Neuronal stem cell (in vitro differentiated cells): Measurements from ENCODE around the gene BCAS3.

ENCODE experiments used
- DNase-seq: peaks from one replicate; pipeline ENCODE4 v3.0.0-alpha.2; 2013; ENCODE audit warnings: low spot score
- H2AFZ ChIP-seq: one replicate; pipeline ENCODE4 v1.6.1; 2013; ENCODE audit warnings: mild to moderate bottlenecking, low read length, inconsistent platforms
- H2AK5ac ChIP-seq: 2 replicates; pipeline ENCODE4 v1.6.1; 2013; ENCODE audit warnings: low read depth, mild to moderate bottlenecking, inconsistent platforms, low read length, moderate library complexity, mixed read lengths
- H2BK120ac ChIP-seq: 2 replicates; pipeline ENCODE4 v1.6.1; 2013; ENCODE audit warnings: low read depth, mild to moderate bottlenecking, inconsistent platforms, low read length, moderate library complexity, mixed read lengths
- H2BK12ac ChIP-seq: one replicate; pipeline ENCODE4 v1.6.1; 2013; ENCODE audit warnings: low read length, inconsistent platforms
- H2BK15ac ChIP-seq: 2 replicates; pipeline ENCODE4 v1.6.1; 2013; ENCODE audit warnings: mild to moderate bottlenecking, low read length, inconsistent platforms, mixed read lengths
- H2BK5ac ChIP-seq: one replicate; pipeline ENCODE4 v1.6.1; 2013; ENCODE audit warnings: inconsistent platforms, mild to moderate bottlenecking, low read length, moderate library complexity
- H3K14ac ChIP-seq: one replicate; pipeline ENCODE4 v1.6.1; 2013; ENCODE audit warnings: low read length, inconsistent platforms
- H3K18ac ChIP-seq: 2 replicates; pipeline ENCODE4 v1.6.1; 2013; ENCODE audit warnings: low read length, inconsistent platforms
- H3K23ac ChIP-seq: 2 replicates; pipeline ENCODE4 v1.6.1; 2013; ENCODE audit warnings: low read depth, mild to moderate bottlenecking, mixed read lengths, low read length, inconsistent platforms; ENCODE audit not compliant: poor library complexity
- H3K27ac ChIP-seq: replicated peaks from 3 replicates; pipeline ENCODE4 v1.5.1; 2013; ENCODE audit warnings: low read length, inconsistent platforms
- H3K27me3 ChIP-seq, 3 experiments: 2 replicates each; pipeline ENCODE4 v1.6.1; 2013; ENCODE audit warnings: low read length in 3 of 3, mild to moderate bottlenecking in 2 of 3, inconsistent platforms in 1 of 3, low read depth in 1 of 3, mixed read lengths in 1 of 3, moderate library complexity in 1 of 3; ENCODE audit not compliant: control insufficient read depth in 3 of 3, insufficient read depth in 3 of 3
- H3K36me3 ChIP-seq, 2 donors: replicated peaks in 1 of 2; 2 replicates each; pipeline ENCODE4 v1.6.1; 2013; ENCODE audit warnings: low read length in 2 of 2; ENCODE audit not compliant: control insufficient read depth in 2 of 2, insufficient read depth in 2 of 2
- H3K4ac ChIP-seq: 2 replicates; pipeline ENCODE4 v1.6.1; 2013; ENCODE audit warnings: inconsistent platforms, mild to moderate bottlenecking, low read length, moderate library complexity
- H3K4me1 ChIP-seq, 2 donors: 1 replicate in 1 of 2; 2 replicates in 1 of 2; pipeline ENCODE4 v1.6.1; 2013; ENCODE audit warnings: low read length in 2 of 2, low read depth in 1 of 2; ENCODE audit not compliant: control insufficient read depth in 2 of 2, insufficient read depth in 1 of 2
- H3K4me2 ChIP-seq: one replicate; pipeline ENCODE4 v1.6.1; 2013; ENCODE audit warnings: mild to moderate bottlenecking, low read length, inconsistent platforms; ENCODE audit not compliant: insufficient read depth, poor library complexity, severe bottlenecking
- H3K4me3 ChIP-seq, 2 donors: 2 replicates each; pipeline ENCODE4 v1.5.1; 2013; ENCODE audit warnings: low read length in 2 of 2, mild to moderate bottlenecking in 2 of 2, inconsistent platforms in 1 of 2, moderate library complexity in 1 of 2
- H3K79me1 ChIP-seq: one replicate; pipeline ENCODE4 v1.6.1; 2013; ENCODE audit warnings: low read depth, mild to moderate bottlenecking, inconsistent platforms, low read length, moderate library complexity
- H3K9ac ChIP-seq: one replicate; pipeline ENCODE4 v1.6.1; 2013; ENCODE audit warnings: mild to moderate bottlenecking, low read depth, low read length, inconsistent platforms; ENCODE audit not compliant: poor library complexity
- H3K9me3 ChIP-seq, 2 donors: replicated peaks in 1 of 2; 2 replicates each; pipeline versions ENCODE3 to v1.6.1; 2013; ENCODE audit warnings: low read length in 2 of 2, mild to moderate bottlenecking in 2 of 2, inconsistent platforms in 1 of 2, low read depth in 1 of 2, mixed read lengths in 1 of 2, moderate library complexity in 1 of 2; ENCODE audit not compliant: control insufficient read depth in 2 of 2, insufficient read depth in 1 of 2
- H4K8ac ChIP-seq: one replicate; pipeline ENCODE4 v1.6.1; 2013; ENCODE audit warnings: low read depth, mild to moderate bottlenecking, inconsistent platforms, low read length, moderate library complexity
- H4K91ac ChIP-seq: one replicate; pipeline ENCODE4 v1.6.1; 2013; ENCODE audit warnings: low read length, low read depth, mild to moderate bottlenecking, inconsistent platforms; ENCODE audit not compliant: poor library complexity
- WGBS, 2 donors: extraction: QIAGEN DNeasy Blood & Tissue Kit; methylation state at CpG; one replicate each; pipeline ENCODE4 v1.1.7; 2013; ENCODE audit warnings: missing lambda C conversion rate in 2 of 2, mixed read lengths in 1 of 2; ENCODE audit not compliant: insufficient read length in 2 of 2, insufficient replicate concordance in 1 of 2; ENCODE audit errors: extremely low coverage in 2 of 2; 5-methylcytosine and 5-hydroxymethylcytosine counted together

The BCAS3 gene

GRCh38 chr17:60832151-60832585 lies 154.5 kb downstream of the BCAS3 start:
- Histone ChIP-seq H3K4ac (no peak overlapping the region), H3K4me3 (no peak overlapping the region), H3K79me1 (no peaks in the 10 kb centered on the region), H3K9ac (no peak overlapping the region), H4K8ac (no peak overlapping the region), H3K4me2 (no peak overlapping the region), H3K9me3 (no peaks in the 10 kb centered on the region), H2AK5ac (no peak overlapping the region), H3K27me3 (no peaks in the 10 kb centered on the region), H2BK5ac (no peak overlapping the region), H2BK15ac (no peak overlapping the region), H2AFZ (no peak overlapping the region), H2BK120ac (no peak overlapping the region), H3K36me3 (no peaks in the 10 kb centered on the region), H3K18ac (no peak overlapping the region), H2BK12ac (no peak overlapping the region), H3K4me1 (no peaks in the 10 kb centered on the region), H3K27ac (no peak overlapping the region), H3K14ac (no peak overlapping the region), H3K23ac (no peak overlapping the region), H4K91ac (no peak overlapping the region)
- no CpG with 5 or more reads among the region's 2 CpGs for WGBS, 2 donors
- DNase-seq, result no peak

GRCh38 chr17:60832631-60833030 lies 155.0 kb downstream of the BCAS3 start:
- H2BK5ac ChIP-seq, result no peak overlapping the region
- H3K9me3 ChIP-seq, result no peaks in the 10 kb centered on the region
- no peak overlapping the region for H3K27ac ChIP-seq
- H2BK15ac ChIP-seq, result no peak overlapping the region
- no peaks in the 10 kb centered on the region for H3K36me3 ChIP-seq
- no peak overlapping the region for H2BK120ac ChIP-seq
- no peak overlapping the region for H3K9ac ChIP-seq
- H3K18ac ChIP-seq, result no peak overlapping the region
- no peak overlapping the region for H2AFZ ChIP-seq
- DNase-seq, result no peak
- H3K23ac ChIP-seq, result no peak overlapping the region
- H3K79me1 ChIP-seq, result no peaks in the 10 kb centered on the region
- H3K4me2 ChIP-seq, result no peak overlapping the region
- no peaks in the 10 kb centered on the region for H3K4me1 ChIP-seq
- H3K4ac ChIP-seq, result no peak overlapping the region
- H3K14ac ChIP-seq, result no peak overlapping the region
- H4K8ac ChIP-seq, result no peak overlapping the region
- H2BK12ac ChIP-seq, result no peak overlapping the region
- no peaks in the 10 kb centered on the region for H3K27me3 ChIP-seq
- no peak overlapping the region for H4K91ac ChIP-seq
- no peak overlapping the region for H3K4me3 ChIP-seq
- no peak overlapping the region for H2AK5ac ChIP-seq

- Histone ChIP-seq H3K27me3 (no peaks in the 10 kb centered on the region), H4K8ac (no peak overlapping the region), H2BK120ac (no peak overlapping the region), H3K4ac (no peak overlapping the region), H3K14ac (no peak overlapping the region), H2BK15ac (no peak overlapping the region), H3K36me3 (no peaks in the 10 kb centered on the region), H3K27ac (no peak overlapping the region), H3K4me1 (no peaks in the 10 kb centered on the region), H3K4me2 (no peak overlapping the region), H3K4me3 (no peak overlapping the region), H4K91ac (no peak overlapping the region), H3K23ac (no peak overlapping the region), H3K9me3 (no peaks in the 10 kb centered on the region), H3K79me1 (no peaks in the 10 kb centered on the region), H2AK5ac (no peak overlapping the region), H2BK12ac (no peak overlapping the region), H3K18ac (no peak overlapping the region), H3K9ac (no peak overlapping the region), H2AFZ (no peak overlapping the region), H2BK5ac (no peak overlapping the region)
- no CpG with 5 or more reads among the region's 3 CpGs for WGBS, 2 donors
- DNase-seq, result no peak
Measured at GRCh38 chr17:60840456-60840855, 162.8 kb downstream of the BCAS3 start.

- Histone ChIP-seq H3K27ac (no peak overlapping the region), H3K14ac (no peak overlapping the region), H2BK15ac (no peak overlapping the region), H3K23ac (no peak overlapping the region), H4K91ac (no peak overlapping the region), H3K27me3 (no peaks in the 10 kb centered on the region), H4K8ac (no peak overlapping the region), H3K4me1 (no peaks in the 10 kb centered on the region), H3K4me2 (no peak overlapping the region), H2AFZ (no peak overlapping the region), H2BK5ac (no peak overlapping the region), H3K4me3 (no peak overlapping the region), H2BK12ac (no peak overlapping the region), H2BK120ac (no peak overlapping the region), H3K18ac (no peak overlapping the region), H3K4ac (no peak overlapping the region), H2AK5ac (no peak overlapping the region), H3K9ac (no peak overlapping the region), H3K9me3 (no peaks in the 10 kb centered on the region), H3K79me1 (no peaks in the 10 kb centered on the region), H3K36me3 (no peaks in the 10 kb centered on the region)
- DNase-seq, result no peak
- no CpG with 5 or more reads among the region's 6 CpGs for WGBS, 2 donors
Measured at GRCh38 chr17:60845012-60845411, 167.4 kb downstream of the BCAS3 start.
